K562 treated with DMSO at 1 percent for 24 hours (cell line): ENCODE data around the gene ACBD3. TPM values are rescaled to one million over a fixed set of nuclear protein-coding genes. Genes with fewer than 3 reads are reported as not detected.

ENCODE experiments used
- total RNA-seq: library from RNA; unstranded; fragments of 300-600 nt; gene quantifications from 2 replicates; pipeline ENCODE4 v1.2.3, GENCODE V29; 2022; ENCODE audit warnings: low read depth; ENCODE audit not compliant: insufficient read depth

Gene ACBD3
- total RNA-seq = 28.9 and 31.6 TPM in 2 replicates

GRCh38 chr1:226186124-226187018 lies at the start of gene ACBD3:
Gene ACBD3 (minus strand): TSS chr1:226186741. CDS start chr1:226186675, 66 bp downstream.

GRCh38 chr1:226223157-226223785 lies 36.7 kb upstream of the ACBD3 start, which contains the start of gene MIXL1:
Gene MIXL1 (plus strand): TSS chr1:226223664. CDS start chr1:226223682, 18 bp downstream.

Other genes starting within 250 kb of the ACBD3 start
- gene LEFTY2, start 245.5 kb downstream of the ACBD3 start, total RNA-seq = 3.6 and 4.0 TPM in 2 replicates
- gene SDE2, start 187.4 kb downstream of the ACBD3 start, total RNA-seq = 12.3 and 16.1 TPM in 2 replicates
- gene H3-3A, start 124.0 kb downstream of the ACBD3 start, total RNA-seq = 593 and 654 TPM in 2 replicates
- not detected in 2 replicates for gene MIXL1, start 36.9 kb upstream of the ACBD3 start, total RNA-seq
- 11.5 and 11.8 TPM in 2 replicates for gene LIN9, start 122.4 kb upstream of the ACBD3 start, total RNA-seq
- 192 and 241 TPM in 2 replicates for gene PARP1, start 221.4 kb upstream of the ACBD3 start, total RNA-seq